A673 (cell line): ENCODE data around the gene DPT. TPM values are rescaled to one million over a fixed set of nuclear protein-coding genes. Genes with fewer than 3 reads are reported as not detected.

Experiments
- BruUV-seq: library from RNA; stranded (reverse); fragments of 400-500 nt; replicated peaks from 2 replicates; lab custom pipeline; 2021; lab: Mats Ljungman, UMichigan
- CTCF ChIA-PET: fragments of 300-600 bp; sonication (Branson Sonifier 250); formaldehyde crosslinking; loops from one replicate; lab custom pipeline; 2022; ENCODE audit warnings: antibody characterized with exemption; lab: Charles Lee
- POLR2A ChIA-PET: fragments of 300-600 bp; sonication (Branson Sonifier 250); formaldehyde crosslinking; loops from one replicate; lab custom pipeline; 2022; ENCODE audit warnings: antibody characterized with exemption; ENCODE audit not compliant: low non-redundant PET; lab: Charles Lee
- DNase-seq: peaks from one replicate; pipeline ENCODE4 v3.0.0-alpha.2; 2015; ENCODE audit warnings: low spot score
- H3K27ac ChIP-seq: fragments of 200-600 bp; sonication (generic); 2 replicates; pipeline ENCODE4 v1.5.1; 2016; ENCODE audit warnings: mixed run types, low read depth, mild to moderate bottlenecking, mixed read lengths, antibody characterized with exemption, low read length; ENCODE audit not compliant: poor library complexity, severe bottlenecking
- H3K27me3 ChIP-seq: fragments of 200-600 bp; sonication (generic); replicated peaks from 2 replicates; pipeline ENCODE4 v1.6.1; 2017; ENCODE audit warnings: mixed run types, low read depth, mild to moderate bottlenecking, mixed read lengths, antibody characterized with exemption, low read length; ENCODE audit not compliant: insufficient read depth, poor library complexity
- H3K36me3 ChIP-seq: fragments of 200-600 bp; sonication (generic); 2 replicates; pipeline ENCODE4 v1.6.1; 2016; ENCODE audit warnings: mixed run types, mild to moderate bottlenecking, mixed read lengths, antibody characterized with exemption, low read length; ENCODE audit not compliant: insufficient read depth, poor library complexity, severe bottlenecking
- H3K4me1 ChIP-seq: fragments of 200-600 bp; sonication (generic); 2 replicates; pipeline ENCODE4 v1.6.1; 2017; ENCODE audit warnings: mixed run types, mild to moderate bottlenecking, mixed read lengths, antibody characterized with exemption, low read length; ENCODE audit not compliant: insufficient read depth, poor library complexity, severe bottlenecking
- H3K4me3 ChIP-seq: fragments of 200-600 bp; sonication (generic); 2 replicates; pipeline ENCODE4 v1.5.1; 2016; ENCODE audit warnings: low read depth, mixed run types, mild to moderate bottlenecking, mixed read lengths, low read length; ENCODE audit not compliant: poor library complexity, severe bottlenecking
- H3K9me3 ChIP-seq: fragments of 200-600 bp; sonication (generic); 2 replicates; pipeline ENCODE4 v1.6.1; 2016; ENCODE audit warnings: mixed run types, low read depth, mild to moderate bottlenecking, mixed read lengths, antibody characterized with exemption, low read length; ENCODE audit not compliant: poor library complexity, severe bottlenecking
- CTCF ChIP-seq: fragments of 300-800, 200-600 bp; sonication (generic); conservative IDR thresholded peaks from 2 replicates; pipeline ENCODE4 v1.5.1; 2017; ENCODE audit warnings: low read depth, mild to moderate bottlenecking, antibody characterized with exemption, low read length, moderate library complexity, mixed read lengths
- EZH2 ChIP-seq: fragments of 200-600 bp; sonication (generic); IDR thresholded peaks from 2 replicates; pipeline ENCODE4 v1.6.1; 2017; ENCODE audit warnings: borderline replicate concordance, low read depth, mild to moderate bottlenecking, mixed read lengths, antibody characterized with exemption, low read length; ENCODE audit not compliant: poor library complexity, severe bottlenecking
- intact Hi-C: fragments of 100-400 bp; cut with micrococcal nuclease; formaldehyde crosslinking; loops from one replicate; pipeline ENCODE4 v1.10.0; 2022; ENCODE audit not compliant: unreplicated experiment
- total RNA-seq: library from RNA; stranded (reverse); gene quantifications from 2 replicates; pipeline ENCODE4 v1.2.3, GENCODE V29; 2021

The DPT gene
- total RNA-seq, 1 experiment from 2014 or later, result not detected

- CTCF ChIA-PET, result no interaction called here
- H3K27me3 ChIP-seq, result no peaks in the 10 kb centered on the region
- no peak overlapping the region for H3K27ac ChIP-seq
- no peak for TF ChIP-seq EZH2
- TF ChIP-seq CTCF, result no peak
- H3K4me1 ChIP-seq, result no peaks in the 10 kb centered on the region
- intact Hi-C loops, result no loop called here
- BruUV-seq, result no TSS peak
- H3K36me3 ChIP-seq, result no peaks in the 10 kb centered on the region
- H3K9me3 ChIP-seq, result no peaks in the 10 kb centered on the region
- no peak overlapping the region for H3K4me3 ChIP-seq
- POLR2A ChIA-PET, result no interaction called here
- no peak for DNase-seq
These were observed 5.9 kb upstream of the DPT start for GRCh38 chr1:168734946-168735345.

GRCh38 chr1:168734271-168734670 lies 5.3 kb upstream of the DPT start:
- no peaks in the 10 kb centered on the region for H3K4me1 ChIP-seq
- H3K27ac ChIP-seq, result no peak overlapping the region
- no peaks in the 10 kb centered on the region for H3K9me3 ChIP-seq
- POLR2A ChIA-PET, result no interaction called here
- no peak for DNase-seq
- TF ChIP-seq CTCF (no peak), EZH2 (no peak)
- no peak overlapping the region for H3K4me3 ChIP-seq
- intact Hi-C loops, result no loop called here
- no peaks in the 10 kb centered on the region for H3K36me3 ChIP-seq
- H3K27me3 ChIP-seq, result no peaks in the 10 kb centered on the region
- CTCF ChIA-PET, result no interaction called here
- BruUV-seq, result no TSS peak

GRCh38 chr1:168733241-168733640 lies 4.2 kb upstream of the DPT start:
- H3K36me3 ChIP-seq, result no peaks in the 10 kb centered on the region
- POLR2A ChIA-PET, result no interaction called here
- CTCF ChIA-PET, result no interaction called here
- no peaks in the 10 kb centered on the region for H3K9me3 ChIP-seq
- no peak for DNase-seq
- H3K4me1 ChIP-seq, result no peaks in the 10 kb centered on the region
- no peak overlapping the region for H3K4me3 ChIP-seq
- intact Hi-C loops, result no loop called here
- TF ChIP-seq CTCF (no peak), EZH2 (no peak)
- no peaks in the 10 kb centered on the region for H3K27me3 ChIP-seq
- no peak overlapping the region for H3K27ac ChIP-seq
- no TSS peak for BruUV-seq
